Measurements from ENCODE around the gene HDAC4.

Gene HDAC4

GRCh38 chr2:239152239-239152915 lies 248.4 kb downstream of the HDAC4 start:
- DNase-seq (ENCODE audit: low read depth), result no peak

- no peak for DNase-seq (ENCODE audit: low read depth)
Measured at GRCh38 chr2:239151201-239152131, 249.4 kb downstream of the HDAC4 start.

- no peak for DNase-seq (ENCODE audit: low read depth)
Measured at GRCh38 chr2:239150125-239151011, 250.5 kb downstream of the HDAC4 start.

GRCh38 chr2:239149501-239149900 lies 251.3 kb downstream of the HDAC4 start:
- DNase-seq (ENCODE audit: low read depth), result no peak

GRCh38 chr2:239148495-239149200 lies 252.2 kb downstream of the HDAC4 start:
- no peak for DNase-seq (ENCODE audit: low read depth)

GRCh38 chr2:239147376-239147775 lies 253.4 kb downstream of the HDAC4 start:
- DNase-seq (ENCODE audit: low read depth), result no peak

GRCh38 chr2:239146741-239147181 lies 254.1 kb downstream of the HDAC4 start:
- DNase-seq (ENCODE audit: low read depth), result no peak

GRCh38 chr2:239146011-239146641 lies 254.7 kb downstream of the HDAC4 start:
- DNase-seq (ENCODE audit: low read depth), result no peak

- DNase-seq (ENCODE audit: low read depth), result no peak
Measured at GRCh38 chr2:239145601-239146000, 255.2 kb downstream of the HDAC4 start.

- no peak for DNase-seq (ENCODE audit: low read depth)
Measured at GRCh38 chr2:239145106-239145505, 255.7 kb downstream of the HDAC4 start.

GRCh38 chr2:239144713-239144999 lies 256.2 kb downstream of the HDAC4 start:
- no peak for DNase-seq (ENCODE audit: low read depth)

- DNase-seq (ENCODE audit: low read depth), result peak; percentile 43
Measured at GRCh38 chr2:239143858-239144712, 256.7 kb downstream of the HDAC4 start.

GRCh38 chr2:239142806-239143205 lies 258.0 kb downstream of the HDAC4 start:
- DNase-seq (ENCODE audit: low read depth), result no peak

- no peak for DNase-seq (ENCODE audit: low read depth)
Measured at GRCh38 chr2:239142296-239142695, 258.5 kb downstream of the HDAC4 start.

GRCh38 chr2:239141021-239141760 lies 259.6 kb downstream of the HDAC4 start:
- no peak for DNase-seq (ENCODE audit: low read depth)

GRCh38 chr2:239140346-239141020 lies 260.3 kb downstream of the HDAC4 start:
- DNase-seq (ENCODE audit: low read depth), result no peak

- DNase-seq (ENCODE audit: low read depth), result no peak
Measured at GRCh38 chr2:239139566-239139965, 261.3 kb downstream of the HDAC4 start.

GRCh38 chr2:239139101-239139500 lies 261.7 kb downstream of the HDAC4 start:
- no peak for DNase-seq (ENCODE audit: low read depth)

GRCh38 chr2:239138610-239139009 lies 262.2 kb downstream of the HDAC4 start:
- DNase-seq (ENCODE audit: low read depth), result no peak
